IPS-18c (cell line): ENCODE data around the gene FER.
"Not testable (repeated sequence)": the region's sequence is repeated elsewhere in the genome, so short reads cannot be mapped to it uniquely, and the experiment has no call there.

Experiments
- H3K4me3 ChIP-seq: 2 replicates; pipeline ENCODE4 v1.7.0; 2013; ENCODE audit warnings: low read depth, mild to moderate bottlenecking, low read length, moderate library complexity; ENCODE audit not compliant: insufficient read depth
- H3K9me3 ChIP-seq: one replicate; pipeline ENCODE4 v1.6.1; 2013; ENCODE audit warnings: mild to moderate bottlenecking, low read length, moderate library complexity; ENCODE audit not compliant: control insufficient read depth, insufficient read depth

FER gene

DNA sequence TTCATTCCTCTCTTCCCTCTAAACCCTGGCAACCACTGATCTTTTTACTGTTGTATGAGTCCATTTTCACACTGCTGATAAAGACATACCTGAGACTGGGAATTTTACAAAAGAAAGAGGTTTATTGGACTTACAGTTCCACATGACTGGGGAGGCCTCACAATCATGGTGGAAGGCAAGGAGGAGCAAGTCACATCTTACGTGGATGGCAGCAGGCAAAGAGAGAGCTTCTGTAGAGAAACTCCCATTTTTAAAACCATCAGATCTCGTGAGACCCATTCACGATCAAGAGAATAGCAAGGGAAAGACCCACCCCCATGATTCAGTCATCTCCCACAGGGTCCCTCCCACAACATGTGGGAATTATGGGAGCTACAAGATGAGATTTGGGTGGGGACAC is 29.9 kb downstream of the FER start:
- not testable (repeated sequence) for H3K4me3 ChIP-seq, H3K9me3 ChIP-seq

DNA sequence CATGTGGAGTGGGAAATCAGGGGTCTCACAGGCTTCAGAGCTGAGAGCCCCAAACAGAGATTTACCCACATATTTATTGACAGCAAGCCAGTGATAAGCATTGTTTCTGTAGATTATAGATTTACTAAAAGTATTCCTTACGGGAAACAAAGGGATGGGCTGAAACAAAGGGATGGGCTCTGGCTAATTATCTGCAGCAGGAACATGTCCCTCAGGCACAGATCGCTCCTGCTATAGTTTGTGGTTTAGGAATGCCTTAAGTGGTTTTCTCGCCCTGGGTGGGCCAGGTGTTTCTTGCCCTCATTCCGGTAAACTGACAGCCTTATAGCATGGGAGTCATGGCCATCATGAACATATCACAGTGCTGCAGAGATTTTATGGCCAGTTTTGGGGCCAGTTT is 36.9 kb downstream of the FER start:
- not testable (repeated sequence) for H3K9me3 ChIP-seq, H3K4me3 ChIP-seq

DNA sequence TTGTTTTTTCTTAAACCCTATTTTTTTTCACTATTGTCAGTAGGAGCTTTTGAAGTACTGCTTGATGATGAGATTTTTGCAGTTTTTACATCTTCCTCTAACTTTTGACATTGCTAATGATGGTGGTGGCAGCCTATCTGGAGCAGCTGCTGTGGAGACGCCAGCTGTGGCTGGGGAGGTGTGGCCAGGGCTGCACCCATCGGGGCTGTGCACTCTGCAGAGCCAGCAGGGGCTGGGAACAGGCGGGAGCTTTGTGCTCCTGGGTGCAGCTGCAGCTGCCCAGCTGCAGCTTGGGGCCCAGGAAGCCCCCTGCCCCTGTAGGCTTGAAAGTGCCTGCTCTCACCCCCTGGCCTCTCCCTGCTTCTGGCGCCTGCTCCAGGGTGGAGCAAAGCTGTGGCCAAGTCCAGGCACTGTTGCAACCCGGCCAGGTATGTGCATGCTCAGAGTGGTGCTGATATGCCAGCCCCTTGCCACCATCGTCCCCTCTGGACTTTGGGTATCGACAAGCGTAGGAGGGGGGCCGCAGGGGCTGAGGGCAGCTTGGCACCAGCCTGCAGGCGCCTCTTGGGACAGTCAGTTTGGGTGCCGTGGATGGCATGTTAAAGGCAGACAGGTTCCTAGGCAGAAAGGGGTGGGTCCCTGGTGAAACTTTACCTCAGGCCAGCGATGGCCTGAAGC is 39.2 kb downstream of the FER start:
- peaks cover 4% of the 10 kb centered on the region for H3K9me3 ChIP-seq
- no peak overlapping the region for H3K4me3 ChIP-seq

DNA sequence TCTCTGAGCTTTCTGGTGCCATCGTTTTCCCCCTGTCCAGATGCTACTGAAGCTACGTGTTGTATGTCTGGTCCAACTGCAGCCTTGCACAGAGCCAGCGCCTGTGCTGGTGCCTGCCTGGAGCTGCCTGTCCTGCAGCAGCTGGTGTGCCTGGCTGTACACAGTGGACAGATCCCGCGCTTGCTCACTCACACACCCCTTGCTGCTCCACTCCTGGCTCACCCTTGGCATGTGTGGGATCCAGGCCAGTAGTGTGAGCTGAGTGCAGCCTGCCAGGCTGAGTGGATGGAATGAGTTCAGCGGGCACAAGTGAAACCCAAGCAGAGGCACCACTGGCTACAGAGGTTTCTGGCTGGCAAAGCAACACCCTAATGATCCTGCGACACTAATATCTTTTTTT is 40.4 kb downstream of the FER start:
- H3K4me3 ChIP-seq, result no peak overlapping the region
- H3K9me3 ChIP-seq, result peaks cover 4% of the 10 kb centered on the region

GRCh38 chr5:108793207-108793606 is 45.5 kb downstream of the FER start:
- Histone ChIP-seq H3K9me3 (no peaks in the 10 kb centered on the region), H3K4me3 (no peak overlapping the region)

DNA sequence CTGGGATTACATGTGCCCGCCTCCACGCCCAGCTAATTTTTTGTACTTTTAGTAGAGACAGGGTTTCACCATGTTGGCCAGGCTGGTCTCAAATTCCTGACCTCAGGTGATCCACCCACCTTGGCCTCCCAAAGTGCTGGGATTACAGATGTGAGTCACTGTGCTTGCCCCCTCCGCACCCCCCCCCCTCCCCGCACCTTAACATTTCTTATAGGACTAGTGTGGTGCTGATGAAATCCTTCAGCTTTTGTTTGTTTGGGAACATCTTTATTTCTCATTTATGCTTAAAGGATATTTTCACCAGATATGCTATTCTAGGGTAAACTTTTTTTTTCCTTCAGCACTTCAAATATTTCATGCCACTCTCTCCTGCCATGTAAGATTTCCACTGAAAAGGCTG is 46.7 kb downstream of the FER start:
- H3K4me3 ChIP-seq, H3K9me3 ChIP-seq: not testable (repeated sequence)

- Histone ChIP-seq H3K4me3 (no peak overlapping the region), H3K9me3 (no peaks in the 10 kb centered on the region)
Measured at GRCh38 chr5:108797396-108797795, 49.7 kb downstream of the FER start.

DNA sequence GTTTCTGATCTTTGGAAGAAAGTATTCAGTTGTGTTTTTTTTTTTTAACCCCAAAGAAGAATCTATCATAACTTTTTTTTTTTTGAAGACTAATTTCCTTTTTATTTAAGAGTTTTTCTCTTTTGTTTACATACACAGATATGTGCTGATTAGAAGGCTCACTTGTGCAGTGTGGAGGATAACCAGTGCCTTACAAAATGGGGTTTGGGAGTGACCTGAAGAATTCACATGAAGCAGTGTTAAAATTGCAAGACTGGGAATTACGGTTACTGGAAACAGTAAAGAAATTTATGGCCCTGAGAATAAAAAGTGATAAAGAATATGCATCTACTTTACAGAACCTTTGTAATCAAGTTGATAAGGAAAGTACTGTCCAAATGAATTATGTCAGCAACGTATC is 50.3 kb downstream of the FER start:
- no peaks in the 10 kb centered on the region for H3K9me3 ChIP-seq
- H3K4me3 ChIP-seq, result no peak overlapping the region

DNA sequence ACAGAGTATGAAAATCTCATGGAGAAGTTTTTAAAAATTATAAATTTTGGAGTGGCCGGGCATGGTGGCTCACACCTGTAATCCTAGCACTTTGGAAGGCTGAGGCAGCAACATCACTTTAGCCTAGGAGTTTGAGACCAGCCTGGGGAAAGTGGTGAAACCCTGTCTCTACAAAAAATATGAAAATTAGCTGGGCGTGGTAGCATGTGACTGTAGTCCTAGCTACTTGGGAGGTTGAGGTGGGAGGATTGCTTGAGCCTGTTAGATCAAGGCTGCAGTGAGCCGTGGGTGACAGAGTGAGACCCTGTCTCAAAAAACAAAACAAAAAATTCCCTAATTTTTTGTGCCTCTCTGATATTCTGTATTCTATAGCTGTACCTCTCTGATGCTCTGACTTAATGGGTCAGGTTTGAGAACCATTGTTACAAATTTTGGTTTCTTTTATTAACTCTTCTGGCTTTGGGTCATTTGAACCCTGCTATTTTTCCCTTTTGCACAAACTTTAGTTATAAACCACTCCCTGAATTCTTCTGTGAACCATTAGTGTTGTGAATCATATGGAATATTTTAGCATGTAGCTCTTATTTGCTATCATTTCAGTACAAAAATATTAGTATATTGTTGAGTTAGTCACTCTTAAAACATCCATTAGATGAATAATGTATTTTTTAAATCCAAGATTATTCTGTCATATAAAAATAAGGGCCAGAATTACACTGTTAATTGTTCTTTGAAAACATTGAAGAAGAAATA is 51.0 kb downstream of the FER start:
- Histone ChIP-seq H3K9me3 (no peaks in the 10 kb centered on the region), H3K4me3 (no peak overlapping the region)

DNA sequence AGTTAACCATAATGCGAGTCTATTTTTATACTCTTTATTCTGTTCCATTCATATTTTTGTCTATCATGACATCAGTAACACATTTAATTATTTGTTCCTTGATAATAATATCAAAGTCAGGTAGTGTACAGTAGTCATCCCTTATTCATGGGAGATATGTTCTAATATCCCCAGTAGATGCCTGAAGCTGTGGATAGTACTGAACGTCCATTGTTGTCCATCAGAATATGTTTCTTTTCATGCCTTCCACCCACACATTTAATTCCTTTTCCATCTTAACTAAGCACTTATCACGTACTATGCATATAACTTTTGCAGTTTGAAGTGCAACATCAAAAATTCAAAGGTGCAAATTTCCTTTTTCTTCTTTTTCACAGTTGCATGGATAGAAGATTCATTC is 53.6 kb downstream of the FER start:
- Histone ChIP-seq H3K9me3 (peaks cover 3% of the 10 kb centered on the region), H3K4me3 (no peak overlapping the region)

DNA sequence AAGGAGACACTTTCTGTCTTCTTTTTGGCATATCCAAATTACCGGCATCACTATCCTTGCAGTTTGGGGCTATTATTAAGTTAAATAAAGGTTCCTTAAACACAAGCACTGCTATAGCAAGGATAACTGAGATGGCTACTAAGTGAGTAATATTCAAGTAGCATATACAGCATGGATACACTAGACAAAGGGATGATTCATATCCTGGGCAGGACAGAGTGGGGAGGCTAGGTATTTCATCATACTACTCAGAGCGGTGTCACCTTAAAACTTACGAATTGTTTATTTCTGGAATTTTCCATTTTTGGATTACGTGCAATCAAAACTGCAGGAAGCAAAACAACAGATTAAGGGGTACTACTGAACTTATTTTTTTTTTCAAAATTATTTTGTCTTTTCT is 54.1 kb downstream of the FER start:
- Histone ChIP-seq H3K9me3 (peaks cover 3% of the 10 kb centered on the region), H3K4me3 (no peak overlapping the region)

GRCh38 chr5:108810717-108811116 is 63.0 kb downstream of the FER start:
- Histone ChIP-seq H3K9me3 (peaks cover 6% of the 10 kb centered on the region), H3K4me3 (no peak overlapping the region; the same call in 1 of the 2 replicates)

DNA sequence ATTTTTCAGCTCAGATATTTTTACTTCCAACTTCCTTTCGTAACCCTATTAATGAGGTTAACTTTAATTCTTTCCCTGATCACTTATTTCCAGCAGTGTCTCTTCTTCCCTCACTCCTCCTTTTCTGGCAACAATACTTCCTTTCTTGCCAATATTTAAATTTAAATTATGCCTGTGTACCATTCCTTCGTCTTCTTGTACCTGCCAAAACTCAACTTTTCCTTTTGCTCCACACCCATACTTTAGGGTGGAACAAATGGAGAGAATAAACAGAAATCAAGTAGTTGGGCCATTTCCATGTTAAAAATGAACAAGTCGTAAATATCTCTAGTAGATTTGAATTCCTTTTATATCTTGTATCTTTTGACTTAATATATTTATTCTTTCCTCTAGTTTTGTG is 66.0 kb downstream of the FER start:
- Histone ChIP-seq H3K9me3 (peaks cover 2% of the 10 kb centered on the region), H3K4me3 (no peak overlapping the region)

DNA sequence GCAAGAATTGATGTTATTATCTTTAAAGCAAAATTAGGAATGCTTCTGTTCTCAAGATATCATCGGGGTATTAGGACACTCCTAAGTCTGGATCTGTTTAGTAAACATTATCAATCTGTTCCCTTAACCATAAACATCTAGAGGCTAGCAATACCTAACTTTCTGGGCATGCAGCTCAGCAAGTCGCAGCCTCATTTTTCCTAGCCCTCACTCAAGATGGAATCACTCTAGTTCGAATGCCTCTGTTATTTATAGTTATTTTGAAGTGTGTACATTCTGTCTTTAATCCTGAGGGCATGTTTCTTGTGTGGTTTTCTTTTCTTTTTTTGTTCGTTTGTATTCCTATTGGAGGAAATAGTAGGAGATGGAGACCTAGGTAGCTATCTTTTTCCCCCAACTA is 66.9 kb downstream of the FER start:
- Histone ChIP-seq H3K9me3 (peaks cover 4% of the 10 kb centered on the region), H3K4me3 (no peak overlapping the region)

DNA sequence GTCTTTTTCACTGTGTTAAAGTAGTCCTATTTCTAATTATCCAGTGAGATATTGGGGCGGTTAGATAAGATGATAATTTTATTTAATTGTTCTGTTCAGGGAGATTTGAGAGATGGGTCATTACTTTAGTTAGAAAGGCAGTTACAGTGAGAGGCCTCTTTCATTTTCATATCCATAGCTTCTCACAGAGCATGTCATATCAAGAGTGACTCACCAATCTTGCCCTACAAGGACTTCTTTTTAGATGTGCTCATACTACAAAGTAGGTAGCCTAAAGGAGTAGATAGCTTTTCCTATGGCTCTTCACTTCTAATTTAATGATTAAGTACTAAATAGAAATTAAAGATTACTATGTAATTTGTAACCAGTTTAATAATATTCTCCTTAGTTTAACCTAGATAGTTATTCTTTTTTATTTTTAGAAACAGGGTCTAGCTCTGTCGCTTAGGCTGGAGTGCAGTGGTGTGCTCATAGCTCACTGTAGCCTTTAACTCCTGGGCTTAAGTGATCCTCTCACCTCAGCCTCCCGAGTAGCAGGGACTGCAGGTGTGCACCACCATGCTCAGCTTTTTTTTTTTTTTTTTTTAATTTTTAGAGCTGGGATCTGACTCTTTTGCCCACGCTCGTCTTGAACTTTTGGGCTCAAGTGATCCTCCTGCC is 71.0 kb downstream of the FER start:
- Histone ChIP-seq H3K9me3 (peaks cover 2% of the 10 kb centered on the region), H3K4me3 (no peak overlapping the region)

DNA sequence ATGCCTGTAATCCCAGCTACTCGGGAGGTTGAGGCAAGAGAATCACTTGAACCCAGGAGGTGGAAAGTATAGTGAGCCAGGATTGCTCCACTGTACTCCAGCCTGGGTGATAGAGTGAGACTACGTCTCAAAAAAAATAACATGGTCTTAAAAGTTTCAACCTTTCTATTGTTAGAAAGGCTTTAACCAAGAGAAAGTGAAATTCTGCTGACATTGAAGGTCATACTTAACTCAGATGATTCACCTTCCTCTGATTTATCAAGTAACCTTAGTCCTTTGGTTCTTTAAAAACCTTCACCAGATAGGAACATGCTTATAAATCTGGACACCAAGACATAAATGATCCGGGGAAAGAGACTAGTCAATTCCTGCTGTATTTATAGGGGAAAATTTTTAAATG is 73.3 kb downstream of the FER start:
- no peak overlapping the region for H3K4me3 ChIP-seq
- H3K9me3 ChIP-seq, result peaks cover 2% of the 10 kb centered on the region

DNA sequence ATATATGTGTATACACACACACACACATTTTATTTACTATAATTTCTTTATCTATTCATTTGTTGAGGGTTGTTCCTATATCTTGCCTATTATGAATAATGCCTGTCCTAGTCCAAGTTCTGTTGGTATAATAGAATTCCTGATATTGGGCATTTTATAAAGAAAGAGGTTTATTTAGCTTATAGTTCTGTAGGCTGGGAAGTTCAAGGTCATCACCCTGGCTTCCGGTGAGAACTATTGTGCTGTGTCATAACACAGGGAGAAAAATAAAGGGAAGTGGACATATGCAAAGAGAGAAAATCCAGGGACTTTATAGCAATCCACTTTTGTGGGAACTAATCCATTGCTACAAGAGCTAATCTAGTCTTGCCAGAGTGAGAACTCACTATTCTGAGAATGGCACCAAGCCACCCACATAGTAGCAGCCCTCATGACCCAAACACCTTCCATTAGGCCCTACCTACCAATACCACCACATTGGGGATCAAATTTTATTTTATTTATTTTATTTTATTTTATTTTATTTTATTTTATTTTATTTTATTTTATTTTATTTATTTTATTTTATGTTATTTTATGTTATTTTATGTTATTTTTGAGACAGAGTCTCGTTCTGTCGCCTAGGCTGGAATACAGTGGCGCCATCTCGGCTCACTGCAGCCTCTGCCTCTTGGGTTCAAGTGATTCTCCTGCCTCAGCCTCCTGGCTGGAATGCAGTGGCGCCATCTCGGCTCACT is 74.7 kb downstream of the FER start:
- Histone ChIP-seq H3K4me3 (no peak overlapping the region), H3K9me3 (peaks cover 2% of the 10 kb centered on the region)

- Histone ChIP-seq H3K9me3 (no peaks in the 10 kb centered on the region), H3K4me3 (no peak overlapping the region)
Measured at GRCh38 chr5:108827131-108827530, 79.4 kb downstream of the FER start.
